ENCODE data around the gene ZNF780B. TPM values are rescaled to one million over a fixed set of nuclear protein-coding genes. Genes with fewer than 3 reads are reported as not detected.

Gene ZNF780B
- total RNA-seq, 2 experiments from 2014 or later = 11.8 to 12.0 TPM

GRCh38 chr19:39993605-39994004 lies 62.4 kb downstream of the ZNF780B start:
- H3K9me3 Mint-ChIP-seq = peaks cover 6% of the 10 kb centered on the region
- peaks cover 24% of the 10 kb centered on the region for H3K4me1 ChIP-seq (ENCODE audit: insufficient read depth, low read length)
- ChIA-PET POLR2A (no interaction called here), CTCF (no interaction called here)
- H3K36me3 ChIP-seq (ENCODE audit: insufficient read depth, low read length) = no peaks in the 10 kb centered on the region
- peaks cover 8 to 12% of the 10 kb centered on the region in 2 experiments for H3K9me3 ChIP-seq (ENCODE audit: control insufficient read depth in 1 of 2, insufficient read depth in 1 of 2, low read length in 2 of 2)
- no peak for TF ChIP-seq CTCF (IDR thresholded peaks at IDR 0.05)
- H3K4me1 Mint-ChIP-seq (ENCODE audit: low read depth) = peaks cover 79% of the 10 kb centered on the region
- ATAC-seq (ENCODE audit: poor library complexity) (no peak), DNase-seq (no peak)
- no peaks in the 10 kb centered on the region for H3K27me3 ChIP-seq (ENCODE audit: control insufficient read depth in 1 of 2, insufficient read depth in 2 of 2, low read length in 2 of 2)
- H3K27ac Mint-ChIP-seq = no peak overlapping the region
- no peak overlapping the region for H3K4me3 Mint-ChIP-seq
- intact Hi-C loops (cut with DNase I, micrococcal nuclease) = loop anchor here (10.0 kb wide), 2 partner anchors 61 to 201 kb away; partner anchors contain the start of genes MAP3K10 (in 1 of the 2) and ZNF780B (in 1 of the 2)
- no peak overlapping the region for H3K27ac ChIP-seq (ENCODE audit: low read depth in 1 of 2, low read length in 2 of 2)
- peaks cover 41% of the 10 kb centered on the region for H3K36me3 Mint-ChIP-seq (ENCODE audit: low read depth)
- no peaks in the 10 kb centered on the region for H3K27me3 Mint-ChIP-seq
- H3K4me3 ChIP-seq (ENCODE audit: low read length) = no peak overlapping the region

- Mint-ChIP-seq H3K4me1 (ENCODE audit: low read depth) (peaks cover 40% of the 10 kb centered on the region), H3K4me3 (no peak overlapping the region), H3K36me3 (ENCODE audit: low read depth) (peaks cover 68% of the 10 kb centered on the region), H3K9me3 (peaks cover 13% of the 10 kb centered on the region), H3K27ac (no peak overlapping the region), H3K27me3 (no peaks in the 10 kb centered on the region)
- Histone ChIP-seq H3K36me3 (ENCODE audit: insufficient read depth, low read length) (peaks cover 12% of the 10 kb centered on the region), H3K27me3 (ENCODE audit: control insufficient read depth in 1 of 2, insufficient read depth in 2 of 2, low read length in 2 of 2) (no peaks in the 10 kb centered on the region), H3K27ac (ENCODE audit: low read depth in 1 of 2, low read length in 2 of 2) (no peak overlapping the region), H3K9me3 (ENCODE audit: control insufficient read depth in 1 of 2, insufficient read depth in 1 of 2, low read length in 2 of 2) (peaks cover 7 to 32% of the 10 kb centered on the region in 2 experiments), H3K4me3 (ENCODE audit: low read length) (no peak overlapping the region), H3K4me1 (ENCODE audit: insufficient read depth, low read length) (no peaks in the 10 kb centered on the region)
- ATAC-seq (ENCODE audit: poor library complexity) (no peak), DNase-seq (no peak)
- POLR2A ChIA-PET = interaction anchor here (1.5 kb wide), 1 partner anchor 10 kb away, joined by 3 read pairs; no protein-coding TSS in a partner anchor
- CTCF ChIA-PET = interaction anchor here (1.1 kb wide), 1 partner anchor 17 kb away, joined by 3 read pairs; no protein-coding TSS in a partner anchor
- TF ChIP-seq CTCF (IDR thresholded peaks at IDR 0.05) = no peak
- intact Hi-C loops (cut with DNase I, micrococcal nuclease) = no loop called here
Measured at GRCh38 chr19:39987596-39987995, 68.4 kb downstream of the ZNF780B start.

GRCh38 chr19:39987167-39987566 lies 68.9 kb downstream of the ZNF780B start:
- DNase-seq (no peak), ATAC-seq (ENCODE audit: poor library complexity) (no peak)
- no peak for TF ChIP-seq CTCF (IDR thresholded peaks at IDR 0.05)
- H3K36me3 Mint-ChIP-seq (ENCODE audit: low read depth) = peaks cover 71% of the 10 kb centered on the region
- Histone ChIP-seq H3K4me3 (ENCODE audit: low read length) (no peak overlapping the region), H3K4me1 (ENCODE audit: insufficient read depth, low read length) (no peaks in the 10 kb centered on the region), H3K9me3 (ENCODE audit: control insufficient read depth in 1 of 2, insufficient read depth in 1 of 2, low read length in 2 of 2) (peaks cover 7 to 32% of the 10 kb centered on the region in 2 experiments), H3K27me3 (ENCODE audit: control insufficient read depth in 1 of 2, insufficient read depth in 2 of 2, low read length in 2 of 2) (no peaks in the 10 kb centered on the region), H3K27ac (ENCODE audit: low read depth in 1 of 2, low read length in 2 of 2) (no peak overlapping the region), H3K36me3 (ENCODE audit: insufficient read depth, low read length) (peaks cover 16% of the 10 kb centered on the region)
- no peak overlapping the region for H3K27ac Mint-ChIP-seq
- intact Hi-C loops (cut with DNase I, micrococcal nuclease) = no loop called here
- peaks cover 13% of the 10 kb centered on the region for H3K9me3 Mint-ChIP-seq
- H3K27me3 Mint-ChIP-seq = no peaks in the 10 kb centered on the region
- ChIA-PET POLR2A (no interaction called here), CTCF (interaction anchor here (1.1 kb wide), 1 partner anchor 17 kb away, joined by 3 read pairs; no protein-coding TSS in a partner anchor)
- no peak overlapping the region for H3K4me3 Mint-ChIP-seq
- H3K4me1 Mint-ChIP-seq (ENCODE audit: low read depth) = peaks cover 36% of the 10 kb centered on the region

Data from CD4-positive, alpha-beta T cell (primary cell).